Smooth muscle cell (in vitro differentiated cells): ENCODE measurements around the gene RAB4A. TPM values are rescaled to one million over a fixed set of nuclear protein-coding genes. Genes with fewer than 3 reads are reported as not detected.

Experiments
- DNase-seq: peaks from one replicate; lab custom pipeline; 2025; ENCODE audit not compliant: unreplicated experiment; lab: John Stamatoyannopoulos, UW
- H2AFZ ChIP-seq: fragments of 200-600 bp; sonication (generic); 2 replicates; pipeline ENCODE4 v1.6.0; 2016; ENCODE audit warnings: antibody characterized with exemption, low read depth, mild to moderate bottlenecking
- H3F3A ChIP-seq: fragments of 200-600 bp; sonication (generic); 2 replicates; pipeline ENCODE4 v1.6.0; 2017; ENCODE audit warnings: antibody characterized with exemption, low read depth
- H3K27ac ChIP-seq: fragments of 200-600 bp; sonication (generic); 2 replicates; pipeline ENCODE4 v1.5.1; 2016; ENCODE audit warnings: low read depth, mild to moderate bottlenecking
- H3K27me3 ChIP-seq: fragments of 200-600 bp; sonication (generic); 2 replicates; pipeline ENCODE4 v1.6.1; 2016; ENCODE audit warnings: low read depth, mild to moderate bottlenecking
- H3K36me3 ChIP-seq: fragments of 200-600 bp; sonication (generic); 2 replicates; pipeline ENCODE4 v1.5.1; 2016; ENCODE audit warnings: low read depth
- H3K4me1 ChIP-seq: fragments of 200-600 bp; sonication (generic); 2 replicates; pipeline ENCODE4 v1.5.1; 2016; ENCODE audit warnings: low read depth
- H3K4me2 ChIP-seq: fragments of 200-600 bp; sonication (generic); 2 replicates; pipeline ENCODE4 v1.6.0; 2016; ENCODE audit warnings: mild to moderate bottlenecking
- H3K4me3 ChIP-seq: fragments of 200-600 bp; sonication (generic); 2 replicates; pipeline ENCODE4 v1.5.1; 2016; ENCODE audit warnings: mild to moderate bottlenecking
- H3K79me2 ChIP-seq: fragments of 200-600 bp; sonication (generic); 2 replicates; pipeline ENCODE4 v1.6.0; 2016; ENCODE audit warnings: low read depth, mild to moderate bottlenecking
- H3K9ac ChIP-seq: fragments of 200-600 bp; sonication (generic); 2 replicates; pipeline ENCODE4 v1.6.0; 2016; ENCODE audit warnings: low read depth
- H3K9me3 ChIP-seq: fragments of 200-600 bp; sonication (generic); replicated peaks from 2 replicates; pipeline ENCODE4 v1.5.1; 2016; ENCODE audit warnings: low read depth
- H4K20me1 ChIP-seq: fragments of 200-600 bp; sonication (generic); 2 replicates; pipeline ENCODE4 v1.6.0; 2016; ENCODE audit warnings: low read depth
- CTCF ChIP-seq: fragments of 200-600 bp; sonication (generic); IDR thresholded peaks from 2 replicates; pipeline ENCODE4 v1.5.1; 2017; ENCODE audit warnings: borderline replicate concordance, mild to moderate bottlenecking, antibody characterized with exemption; ENCODE audit not compliant: insufficient read depth, poor library complexity, severe bottlenecking
- WGBS: methylation state at CpG from one replicate; pipeline ENCODE4 v1.1.7; 2016; ENCODE audit warnings: low lambda C conversion rate; 5-methylcytosine and 5-hydroxymethylcytosine counted together
- polyA plus RNA-seq: library from polyadenylated mRNA; unstranded; fragments of >200 nt; fragmentation: Nextera tagmentation; extraction: Ambion mirVana; gene quantifications from 2 replicates; pipeline ENCODE4 v1.2.1, GENCODE V29; 2016
- total RNA-seq: library from RNA; depleted of rRNA; stranded (reverse); fragments of >200 nt; gene quantifications from 2 replicates; pipeline ENCODE4 v1.2.3, GENCODE V29; 2014

Gene RAB4A
- total and polyA plus RNA-seq, 2 experiments from 2014 or later, result 43.9 to 52.7 TPM

- no peaks in the 10 kb centered on the region for H3K79me2 ChIP-seq
- H3K4me2 ChIP-seq, result no peak overlapping the region
- no peak overlapping the region for H3K27ac ChIP-seq
- no peaks in the 10 kb centered on the region for H4K20me1 ChIP-seq
- no peaks in the 10 kb centered on the region for H3K36me3 ChIP-seq
- WGBS, result 78% methylated on average over 13 of the region's 13 CpGs
- H3K4me1 ChIP-seq, result peaks cover 39% of the 10 kb centered on the region
- no peak for TF ChIP-seq CTCF
- H3K4me3 ChIP-seq, result no peak overlapping the region
- no peak overlapping the region for H3K9ac ChIP-seq
- no peak for DNase-seq
- H2AFZ ChIP-seq, result no peak overlapping the region
- H3K27me3 ChIP-seq, result no peaks in the 10 kb centered on the region
- no peaks in the 10 kb centered on the region for H3F3A ChIP-seq
- H3K9me3 ChIP-seq, result no peaks in the 10 kb centered on the region
These were observed 35.9 kb upstream of the RAB4A start for GRCh38 chr1:229234870-229235472.

- no peak for DNase-seq
- Histone ChIP-seq H3K9me3 (no peaks in the 10 kb centered on the region), H3K36me3 (no peaks in the 10 kb centered on the region), H4K20me1 (no peaks in the 10 kb centered on the region), H2AFZ (no peak overlapping the region), H3K4me1 (peaks cover 18% of the 10 kb centered on the region), H3K4me2 (no peak overlapping the region), H3K27ac (no peak overlapping the region), H3K9ac (no peak overlapping the region), H3K27me3 (no peaks in the 10 kb centered on the region), H3F3A (no peaks in the 10 kb centered on the region), H3K4me3 (no peak overlapping the region), H3K79me2 (no peaks in the 10 kb centered on the region)
- 37% methylated on average over 2 of the region's 2 CpGs for WGBS
- no peak for TF ChIP-seq CTCF
These were observed 33.6 kb upstream of the RAB4A start for GRCh38 chr1:229237320-229237719.

GRCh38 chr1:229238231-229238630 is 32.7 kb upstream of the RAB4A start:
- no peak for TF ChIP-seq CTCF
- no peaks in the 10 kb centered on the region for H3K9me3 ChIP-seq
- peak overlapping the region; percentile 85 for H2AFZ ChIP-seq
- peak overlapping the region; percentile 60 for H3K4me2 ChIP-seq
- H3K9ac ChIP-seq, result no peak overlapping the region
- 74% methylated on average over 1 of the region's 1 CpG for WGBS
- H3K36me3 ChIP-seq, result no peaks in the 10 kb centered on the region
- peaks cover 18% of the 10 kb centered on the region for H3K4me1 ChIP-seq
- H3K27ac ChIP-seq, result peak overlapping the region; percentile 63
- H3K79me2 ChIP-seq, result no peaks in the 10 kb centered on the region
- no peaks in the 10 kb centered on the region for H3F3A ChIP-seq
- H4K20me1 ChIP-seq, result no peaks in the 10 kb centered on the region
- DNase-seq, result no peak
- H3K27me3 ChIP-seq, result no peaks in the 10 kb centered on the region
- H3K4me3 ChIP-seq, result no peak overlapping the region

- TF ChIP-seq CTCF, result no peak
- peak overlapping the region; percentile 63 for H3K27ac ChIP-seq
- H2AFZ ChIP-seq, result peak overlapping the region; percentile 85
These were observed 32.1 kb upstream of the RAB4A start for GRCh38 chr1:229238674-229239415.

More at GRCh38 chr1:229238674-229239415, 32.1 kb upstream of the RAB4A start:
- no peaks in the 10 kb centered on the region for H3K9me3 ChIP-seq
- DNase-seq, result no peak
- H3K4me3 ChIP-seq, result no peak overlapping the region
- H3K4me2 ChIP-seq, result peak overlapping the region; percentile 60
- no peaks in the 10 kb centered on the region for H3F3A ChIP-seq
- 75% methylated on average over 6 of the region's 6 CpGs for WGBS
- H3K79me2 ChIP-seq, result no peaks in the 10 kb centered on the region
- no peaks in the 10 kb centered on the region for H3K27me3 ChIP-seq
- H3K9ac ChIP-seq, result no peak overlapping the region
- H3K36me3 ChIP-seq, result no peaks in the 10 kb centered on the region
- peaks cover 18% of the 10 kb centered on the region for H3K4me1 ChIP-seq
- H4K20me1 ChIP-seq, result no peaks in the 10 kb centered on the region
